Stimulated activated CD4-positive, alpha-beta T cell treated with anti-CD3 and anti-CD28 coated beads, Interleukin-2, amount 100 ng/mL, for 24 hours (primary cell): ENCODE results near the gene GTF3C1.
A peak's percentile ranks its signal among the peaks of the same experiment; 100 is the strongest.

Experiments
- DNase-seq, 2 donors: peaks; one replicate each; pipeline ENCODE4 v3.0.0-alpha.2; 2020

Gene GTF3C1

GRCh38 chr16:27417047-27417671 lies 132.6 kb downstream of the GTF3C1 start:
- DNase-seq = peak in 1 of 2 donors; percentile 14

- DNase-seq = no peak
Observed at GRCh38 chr16:27414788-27415431, 134.8 kb downstream of the GTF3C1 start.

DNA sequence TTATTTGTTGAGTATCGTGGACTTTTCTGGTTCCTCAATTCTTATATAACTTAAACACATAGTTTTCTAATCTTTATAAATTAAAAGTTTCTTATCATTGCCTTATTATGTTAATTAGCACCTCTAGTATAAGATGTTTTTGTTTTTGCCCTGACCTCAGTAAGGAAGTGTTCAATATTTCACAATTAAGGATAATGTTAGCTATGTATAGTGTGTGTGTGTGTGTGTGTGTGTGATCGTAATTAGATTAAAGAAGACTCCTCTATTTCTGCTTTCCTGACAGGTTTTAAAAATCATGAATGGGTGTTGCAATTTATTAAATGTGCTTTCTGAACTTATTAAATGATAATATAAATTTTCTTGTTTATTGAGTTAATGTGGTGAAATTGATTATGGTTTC lies 135.8 kb downstream of the GTF3C1 start:
- no peak for DNase-seq

DNA sequence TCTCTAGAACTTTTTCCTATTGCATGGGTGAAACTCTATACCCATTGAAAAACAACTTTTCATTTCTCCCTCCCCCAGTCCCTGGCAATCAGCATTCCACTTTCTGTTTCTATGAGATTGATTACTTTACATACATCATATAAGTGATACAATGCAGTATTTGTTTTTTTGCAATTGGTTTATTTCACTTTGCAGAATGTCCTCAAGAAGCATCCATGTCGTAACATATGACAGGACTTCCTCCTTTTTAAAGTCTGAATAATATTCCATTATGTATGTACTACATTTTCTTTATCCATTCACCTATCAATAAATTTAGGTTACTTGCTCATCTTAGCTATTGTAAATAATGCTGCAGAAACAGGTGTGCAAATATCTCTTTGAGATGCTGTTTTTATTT lies 139.0 kb downstream of the GTF3C1 start:
- no peak for DNase-seq
